H1 (cell line): Measurements from ENCODE around the gene ARNT2. TPM values are rescaled to one million over a fixed set of nuclear protein-coding genes. Genes with fewer than 3 reads are reported as not detected.

Experiments used
- CTCF ChIA-PET: fragments of 300-600 bp; sonication (Branson Sonifier 250); formaldehyde crosslinking; loops from one replicate; lab custom pipeline; 2021; ENCODE audit not compliant: partially characterized antibody; lab: Charles Lee
- POLR2A ChIA-PET: fragments of 300-600 bp; sonication (Branson Sonifier 250); formaldehyde crosslinking; loops from one replicate; lab custom pipeline; 2021; ENCODE audit warnings: inconsistent platforms; ENCODE audit not compliant: partially characterized antibody; lab: Charles Lee
- DNase-seq, 2 experiments: peaks; one replicate each; pipeline versions ENCODE4 v3.0.0 to v3.0.0-alpha.2; 2010 to 2022; ENCODE audit warnings: low spot score in 2 of 2, low read depth in 1 of 2, mixed read lengths in 1 of 2
- FAIRE-seq: peaks from 2 replicates; lab custom pipeline; 2011; peaks lifted over from hg19 to GRCh38; lab: Jason Lieb, UNC
- H2AFZ ChIP-seq: 2 replicates; pipeline ENCODE4 v1.8.1; 2012; ENCODE audit warnings: low read length, inconsistent platforms
- H2AK5ac ChIP-seq: 2 replicates; pipeline ENCODE4 v1.6.1; 2013; ENCODE audit warnings: low read depth, low read length
- H2BK120ac ChIP-seq: replicated peaks from 2 replicates; pipeline ENCODE3; 2013; ENCODE audit warnings: low read depth, low read length, inconsistent platforms
- H2BK12ac ChIP-seq: 2 replicates; pipeline ENCODE4 v1.6.1; 2013; ENCODE audit warnings: low read depth, low read length
- H2BK15ac ChIP-seq: 2 replicates; pipeline ENCODE4 v1.6.1; 2013; ENCODE audit warnings: low read length
- H2BK20ac ChIP-seq: 2 replicates; pipeline ENCODE4 v1.6.1; 2013; ENCODE audit warnings: low read length
- H2BK5ac ChIP-seq: 2 replicates; pipeline ENCODE4 v1.6.1; 2013; ENCODE audit warnings: low read depth, low read length
- H3K14ac ChIP-seq: 2 replicates; pipeline ENCODE4 v1.6.1; 2013; ENCODE audit warnings: inconsistent platforms; ENCODE audit not compliant: insufficient read length
- H3K18ac ChIP-seq: 2 replicates; pipeline ENCODE4 v1.6.1; 2013; ENCODE audit warnings: low read length; ENCODE audit errors: extremely low read depth
- H3K23ac ChIP-seq: 2 replicates; pipeline ENCODE4 v1.6.1; 2013; ENCODE audit warnings: inconsistent platforms; ENCODE audit not compliant: insufficient read length
- H3K23me2 ChIP-seq: 2 replicates; pipeline ENCODE4 v1.6.1; 2013; ENCODE audit warnings: low read depth, low read length
- H3K27ac ChIP-seq: 2 replicates; pipeline ENCODE4 v1.6.1; 2011; ENCODE audit warnings: low read depth, low read length, inconsistent platforms
- H3K27me3 ChIP-seq, 4 experiments: replicated peaks in 1 of 4; 1 replicate in 1 of 4; 2 replicates in 3 of 4; pipeline versions ENCODE4 v1.6.1 to v1.8.1; 2011 to 2013; ENCODE audit warnings: low read length in 3 of 4, mild to moderate bottlenecking in 3 of 4, inconsistent platforms in 2 of 4, mixed read lengths in 2 of 4, moderate library complexity in 1 of 4; ENCODE audit not compliant: control insufficient read depth in 3 of 4, insufficient read depth in 3 of 4; ENCODE audit errors: extremely low read depth in 1 of 4
- H3K36me3 ChIP-seq, 4 experiments: 2 replicates each; pipeline versions ENCODE4 v1.6.1 to v1.8.1; 2011 to 2013; ENCODE audit warnings: mild to moderate bottlenecking in 4 of 4, low read length in 3 of 4, moderate library complexity in 2 of 4, control low read depth in 1 of 4, inconsistent platforms in 1 of 4; ENCODE audit not compliant: insufficient read depth in 4 of 4, control insufficient read depth in 2 of 4
- H3K4ac ChIP-seq: replicated peaks from 2 replicates; pipeline ENCODE3; 2013; ENCODE audit warnings: low read length, low read depth, mixed read lengths, inconsistent platforms; ENCODE audit not compliant: insufficient read length
- H3K4me1 ChIP-seq, 4 experiments: replicated peaks in 1 of 4; 1 replicate in 1 of 4; 2 replicates in 3 of 4; pipeline versions ENCODE4 v1.6.1 to v1.8.1; 2011 to 2013; ENCODE audit warnings: low read length in 3 of 4, inconsistent platforms in 2 of 4, mixed read lengths in 1 of 4; ENCODE audit not compliant: insufficient read depth in 4 of 4, control insufficient read depth in 3 of 4
- H3K4me2 ChIP-seq, 2 experiments: 2 replicates each; pipeline versions ENCODE4 v1.6.1 to v1.8.1; 2011 to 2013; ENCODE audit warnings: low read depth in 2 of 2, low read length in 2 of 2, control low read depth in 1 of 2, inconsistent platforms in 1 of 2, mild to moderate bottlenecking in 1 of 2; ENCODE audit not compliant: insufficient read depth in 1 of 2
- H3K4me3 ChIP-seq, 4 experiments: fragments of 200-600, 300-600 bp in 1 of 4; sonication (generic), shearing (Covaris generic), sonication (Bioruptor Twin) in 1 of 4; 2 replicates each; pipeline versions ENCODE4 v1.5.1 to v1.8.1; 2011 to 2016; ENCODE audit warnings: low read length in 4 of 4, low read depth in 3 of 4, control low read depth in 2 of 4, inconsistent platforms in 2 of 4, mild to moderate bottlenecking in 2 of 4, mixed read lengths in 1 of 4, moderate library complexity in 1 of 4; ENCODE audit not compliant: insufficient read depth in 2 of 4; ENCODE audit errors: extremely low read depth in 1 of 4
- H3K56ac ChIP-seq: replicated peaks from 2 replicates; pipeline ENCODE3; 2013; ENCODE audit warnings: low read depth, mild to moderate bottlenecking, mixed read lengths, low read length, inconsistent platforms; ENCODE audit not compliant: insufficient read length
- H3K79me1 ChIP-seq: 2 replicates; pipeline ENCODE4 v1.6.1; 2013; ENCODE audit warnings: low read depth, low read length, control low read depth
- H3K79me2 ChIP-seq, 2 experiments: 2 replicates each; pipeline versions ENCODE4 v1.6.1 to v1.8.1; 2012 to 2013; ENCODE audit warnings: low read length in 2 of 2, mild to moderate bottlenecking in 2 of 2, inconsistent platforms in 1 of 2; ENCODE audit not compliant: insufficient read depth in 2 of 2, control insufficient read depth in 1 of 2
- H3K9ac ChIP-seq, 4 experiments: replicated peaks in 1 of 4; 1 replicate in 1 of 4; 2 replicates in 3 of 4; pipeline versions ENCODE4 v1.6.1 to v1.8.1; 2011 to 2013; ENCODE audit warnings: low read depth in 3 of 4, low read length in 3 of 4, control low read depth in 2 of 4, mild to moderate bottlenecking in 2 of 4, moderate library complexity in 2 of 4, inconsistent platforms in 1 of 4; ENCODE audit errors: extremely low read depth in 1 of 4
- H3K9me3 ChIP-seq, 2 experiments: 2 replicates each; pipeline versions ENCODE4 v1.6.1 to v1.8.1; 2012 to 2013; ENCODE audit warnings: mild to moderate bottlenecking in 2 of 2, moderate library complexity in 2 of 2, control low read depth in 1 of 2, inconsistent platforms in 1 of 2, low read depth in 1 of 2, low read length in 1 of 2, mixed read lengths in 1 of 2; ENCODE audit not compliant: insufficient read depth in 2 of 2
- H4K20me1 ChIP-seq, 2 experiments: replicated peaks in 1 of 2; 2 replicates each; pipeline versions ENCODE3 to v1.8.1; 2011 to 2013; ENCODE audit warnings: inconsistent platforms in 2 of 2, low read length in 2 of 2, mild to moderate bottlenecking in 1 of 2; ENCODE audit not compliant: insufficient read depth in 2 of 2, control insufficient read depth in 1 of 2
- H4K5ac ChIP-seq: 2 replicates; pipeline ENCODE4 v1.6.1; 2013; ENCODE audit warnings: low read length, low read depth, mixed read lengths, inconsistent platforms; ENCODE audit not compliant: insufficient read length
- H4K8ac ChIP-seq: 2 replicates; pipeline ENCODE4 v1.8.0; 2013; ENCODE audit warnings: mild to moderate bottlenecking, moderate library complexity, low read length, inconsistent platforms; ENCODE audit not compliant: insufficient read depth; ENCODE audit errors: extremely low read depth
- H4K91ac ChIP-seq: replicated peaks from 2 replicates; pipeline ENCODE3; 2013; ENCODE audit warnings: low read length, mixed read lengths, inconsistent platforms; ENCODE audit not compliant: insufficient read length
- CBX8 ChIP-seq: fragments of 300-800, 300-1000 bp; sonication (generic); IDR thresholded peaks from 2 replicates; pipeline ENCODE4 v1.7.1; 2016; ENCODE audit warnings: low read depth, low read length, borderline replicate concordance
- CEBPB ChIP-seq: IDR thresholded peaks from 2 replicates; pipeline ENCODE4 v1.6.1; 2012; ENCODE audit warnings: low read depth, low read length
- HDAC6 ChIP-seq: IDR thresholded peaks from one replicate; pipeline ENCODE4 v1.7.1; 2012; ENCODE audit warnings: low read depth, mild to moderate bottlenecking, inconsistent platforms, low read length, moderate library complexity
- JUN ChIP-seq: IDR thresholded peaks from 2 replicates; pipeline ENCODE4 v1.6.1; 2011; ENCODE audit warnings: low read depth, mild to moderate bottlenecking, improper control_type of control experiment, low read length
- KDM1A ChIP-seq: fragments of 200-600, 300-600 bp; sonication (generic); IDR thresholded peaks from 2 replicates; pipeline ENCODE4 v1.7.1; 2016; ENCODE audit warnings: mild to moderate bottlenecking, low read length, borderline replicate concordance
- RBBP5 ChIP-seq: IDR thresholded peaks from 2 replicates; pipeline ENCODE4 v1.7.1; 2012; ENCODE audit warnings: low read depth, mild to moderate bottlenecking, inconsistent platforms, low read length, moderate library complexity, borderline replicate concordance
- SIX5 ChIP-seq: IDR thresholded peaks from 2 replicates; pipeline ENCODE4 v1.6.1; 2011; ENCODE audit warnings: mild to moderate bottlenecking, low read depth, low read length
- SP1 ChIP-seq: IDR thresholded peaks from 2 replicates; pipeline ENCODE4 v1.6.1; 2011; ENCODE audit warnings: low read depth, low read length
- SP4 ChIP-seq: IDR thresholded peaks from 2 replicates; pipeline ENCODE4 v1.6.1; 2012; ENCODE audit warnings: low read length, inconsistent platforms
- SRF ChIP-seq: IDR thresholded peaks from 2 replicates; pipeline ENCODE4 v1.6.1; 2011; ENCODE audit warnings: mild to moderate bottlenecking, low read depth, low read length, moderate library complexity
- SUZ12 ChIP-seq: fragments of 200-600 bp; sonication (generic); IDR thresholded peaks from 2 replicates; pipeline ENCODE4 v1.6.1; 2012; ENCODE audit warnings: mild to moderate bottlenecking, inconsistent platforms, low read length, moderate library complexity, mixed read lengths
- TAF1 ChIP-seq: IDR thresholded peaks from 2 replicates; pipeline ENCODE4 v1.6.1; 2011; ENCODE audit warnings: mild to moderate bottlenecking, low read depth, low read length
- WGBS, 2 experiments: shearing (Covaris generic) in 1 of 2; methylation state at CpG; one replicate each; pipeline versions ENCODE4 v1.1.6 to v1.1.7; 2013 to 2015; ENCODE audit warnings: low lambda C conversion rate in 2 of 2, mixed read lengths in 2 of 2, inconsistent platforms in 1 of 2, low coverage in 1 of 2, missing lambda C conversion rate in 1 of 2; ENCODE audit not compliant: insufficient replicate concordance in 2 of 2, insufficient coverage in 1 of 2, insufficient read length in 1 of 2; ENCODE audit errors: extremely low coverage in 1 of 2, missing lambda C conversion rate in 1 of 2; 5-methylcytosine and 5-hydroxymethylcytosine counted together
- polyA plus RNA-seq, 7 experiments: library from polyadenylated mRNA; depleted of rRNA in 3 of 7; stranded (reverse) in 5 of 7; unstranded in 2 of 7; fragments of >200 nt in 5 of 7; fragments of 200-250 nt in 2 of 7; gene quantifications; 1 replicate in 5 of 7; 2 replicates in 1 of 7; 4 replicates in 1 of 7; pipeline versions ENCODE4 v1.2.1 to v1.2.3, GENCODE V29; 2011 to 2013; ENCODE audit warnings: missing spikeins in 2 of 7, mixed read lengths in 2 of 7
- total RNA-seq: library from RNA; stranded (reverse); fragmentation: NEBNext Ultra II Directional; extraction: Animal tissue kit (Norgen Biotek cat#: 25700); gene quantifications from 2 replicates; pipeline ENCODE4 v1.2.1, GENCODE V29; 2021
- TF ChIP-seq, protein P1 (sequence below), 3 experiments: IDR thresholded peaks; 1 replicate in 2 of 3; 2 replicates in 1 of 3; pipeline versions ENCODE4 v1.5.1 to v1.6.1; 2011; ENCODE audit warnings: low read length in 3 of 3, mild to moderate bottlenecking in 3 of 3, inconsistent platforms in 2 of 3, low read depth in 1 of 3, moderate library complexity in 1 of 3; ENCODE audit not compliant: insufficient read depth in 1 of 3; ENCODE audit errors: control extremely low read depth in 1 of 3

The ARNT2 gene
- total and polyA plus RNA-seq, 2 of the 8 experiments (the other 6 are each of a cell fraction or from before 2014, with no cell fraction given), result 9.5 to 14.6 TPM

DNA sequence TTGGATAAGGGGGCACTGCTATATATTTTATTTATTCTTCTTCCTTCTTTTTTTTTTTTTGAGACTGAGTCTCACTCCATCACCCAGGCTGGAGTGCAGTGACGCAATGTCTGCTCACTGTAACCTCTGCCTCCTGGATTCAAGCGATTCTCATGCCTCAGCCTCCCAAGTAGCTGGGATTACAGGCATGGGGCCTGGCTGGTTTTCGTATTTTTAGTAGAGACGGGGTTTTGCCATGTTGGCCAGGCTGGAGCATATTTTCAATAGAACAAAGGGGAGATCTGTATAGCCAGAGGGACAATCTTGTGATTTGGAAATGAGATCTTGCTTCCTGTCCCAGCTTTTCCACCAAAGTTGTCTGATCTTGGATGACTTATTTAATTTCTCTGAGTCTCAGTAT, 157.9 kb downstream of the ARNT2 start:
- ChIA-PET CTCF (interaction anchor here (0.7 to 2.3 kb wide), 5 partner anchors 14 to 331 kb away, joined by 3 to 9 read pairs (median 3); partner anchors contain the start of gene CEMIP), POLR2A (interaction anchor here (1.4 kb wide), 1 partner anchor 218 kb away, joined by 4 read pairs; the partner anchor contains the start of gene CEMIP)
- no peak overlapping the region for H4K8ac ChIP-seq
- H2AFZ ChIP-seq, result no peak overlapping the region
- FAIRE-seq (no peak), DNase-seq (no peak)
- H3K56ac ChIP-seq, result no peak overlapping the region
- no peak overlapping the region for H4K5ac ChIP-seq
- no peak overlapping the region for H2BK20ac ChIP-seq
- WGBS, 2 experiments, result 97% methylated on average over 4 of the region's 4 CpGs; no CpG with 5 or more reads in 1 of the 2 experiments
- no peaks in the 10 kb centered on the region for H3K79me2 ChIP-seq
- no peak overlapping the region for H2BK12ac ChIP-seq
- no peak overlapping the region for H3K4me2 ChIP-seq
- H4K91ac ChIP-seq, result no peak overlapping the region
- no peak overlapping the region for H2BK5ac ChIP-seq
- H3K23ac ChIP-seq, result no peak overlapping the region
- no peak overlapping the region for H3K9ac ChIP-seq
- H3K36me3 ChIP-seq, result no peaks in the 10 kb centered on the region
- no peaks in the 10 kb centered on the region for H3K9me3 ChIP-seq
- H3K27ac ChIP-seq, result no peak overlapping the region
- H3K79me1 ChIP-seq, result no peaks in the 10 kb centered on the region
- H3K4me3 ChIP-seq, result no peak overlapping the region
- H3K23me2 ChIP-seq, result no peaks in the 10 kb centered on the region; the same call in 1 of the 2 replicates
- no peak overlapping the region for H3K14ac ChIP-seq
- H2BK15ac ChIP-seq, result no peak overlapping the region
- no peak overlapping the region for H3K4ac ChIP-seq
- H2BK120ac ChIP-seq, result no peak overlapping the region
- no peak overlapping the region for H2AK5ac ChIP-seq
- peaks cover 0 to 2% of the 10 kb centered on the region in 2 experiments for H4K20me1 ChIP-seq
- H3K18ac ChIP-seq, result no peak overlapping the region
- H3K4me1 ChIP-seq, result 0 out of 7 replicates have a peak, but pooled peaks cover 0 to under 1% (median 0%) of the 10 kb centered on the region in 4 experiments
- no peaks in the 10 kb centered on the region for H3K27me3 ChIP-seq
- TF ChIP-seq SP4 (no peak), CEBPB (no peak), RBBP5 (no peak), SIX5 (no peak), JUN (no peak), SRF (no peak), HDAC6 (no peak), TAF1 (no peak), SP1 (no peak), CBX8 (no peak), KDM1A (no peak), SUZ12 (no peak)
- TF ChIP-seq, protein P1, sequence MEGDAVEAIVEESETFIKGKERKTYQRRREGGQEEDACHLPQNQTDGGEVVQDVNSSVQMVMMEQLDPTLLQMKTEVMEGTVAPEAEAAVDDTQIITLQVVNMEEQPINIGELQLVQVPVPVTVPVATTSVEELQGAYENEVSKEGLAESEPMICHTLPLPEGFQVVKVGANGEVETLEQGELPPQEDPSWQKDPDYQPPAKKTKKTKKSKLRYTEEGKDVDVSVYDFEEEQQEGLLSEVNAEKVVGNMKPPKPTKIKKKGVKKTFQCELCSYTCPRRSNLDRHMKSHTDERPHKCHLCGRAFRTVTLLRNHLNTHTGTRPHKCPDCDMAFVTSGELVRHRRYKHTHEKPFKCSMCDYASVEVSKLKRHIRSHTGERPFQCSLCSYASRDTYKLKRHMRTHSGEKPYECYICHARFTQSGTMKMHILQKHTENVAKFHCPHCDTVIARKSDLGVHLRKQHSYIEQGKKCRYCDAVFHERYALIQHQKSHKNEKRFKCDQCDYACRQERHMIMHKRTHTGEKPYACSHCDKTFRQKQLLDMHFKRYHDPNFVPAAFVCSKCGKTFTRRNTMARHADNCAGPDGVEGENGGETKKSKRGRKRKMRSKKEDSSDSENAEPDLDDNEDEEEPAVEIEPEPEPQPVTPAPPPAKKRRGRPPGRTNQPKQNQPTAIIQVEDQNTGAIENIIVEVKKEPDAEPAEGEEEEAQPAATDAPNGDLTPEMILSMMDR (IDR thresholded peaks at IDR 0.05; ENCODE audit: control extremely low read depth in 1 of 3, insufficient read depth in 1 of 3, low read depth in 1 of 3, low read length in 3 of 3), result no peak
